Right forelimb (tissue), 1 donor: Measurements from ENCODE around the gene OCA2.

Source experiments
- DNase-seq: peaks from one replicate; pipeline ENCODE4 v3.0.0-alpha.2; 2018

OCA2 gene

GRCh38 chr15:28118531-28118930 is 19.4 kb upstream of the OCA2 start:
- no peak for DNase-seq

- DNase-seq: no peak
Measured at GRCh38 chr15:28118083-28118482, 19.0 kb upstream of the OCA2 start.

GRCh38 chr15:28117432-28117990 is 18.4 kb upstream of the OCA2 start:
- DNase-seq: no peak

- DNase-seq: no peak
Measured at GRCh38 chr15:28116521-28117431, 17.7 kb upstream of the OCA2 start.

GRCh38 chr15:28115871-28116270 is 16.8 kb upstream of the OCA2 start:
- DNase-seq: no peak

- DNase-seq: no peak
Measured at GRCh38 chr15:28114721-28115622, 15.9 kb upstream of the OCA2 start.

- no peak for DNase-seq
Measured at GRCh38 chr15:28114114-28114455, 15.0 kb upstream of the OCA2 start.

- no peak for DNase-seq
Measured at GRCh38 chr15:28113394-28114113, 14.4 kb upstream of the OCA2 start.

- no peak for DNase-seq
Measured at GRCh38 chr15:28112962-28113361, 13.8 kb upstream of the OCA2 start.

GRCh38 chr15:28112101-28112760 is 13.1 kb upstream of the OCA2 start:
- DNase-seq: no peak

GRCh38 chr15:28111543-28111942 is 12.4 kb upstream of the OCA2 start:
- no peak for DNase-seq

GRCh38 chr15:28110481-28110881 is 11.4 kb upstream of the OCA2 start:
- DNase-seq: no peak

- DNase-seq: no peak
Measured at GRCh38 chr15:28109626-28110455, 10.7 kb upstream of the OCA2 start.

- no peak for DNase-seq
Measured at GRCh38 chr15:28107904-28108275, 8.8 kb upstream of the OCA2 start.

GRCh38 chr15:28107111-28107903 is 8.2 kb upstream of the OCA2 start:
- DNase-seq: peak; percentile 65

- DNase-seq: peak; percentile 52
Measured at GRCh38 chr15:28106294-28107110, 7.4 kb upstream of the OCA2 start.

GRCh38 chr15:28105793-28106192 is 6.7 kb upstream of the OCA2 start:
- DNase-seq: no peak

- DNase-seq: peak; percentile 26
Measured at GRCh38 chr15:28105224-28105791, 6.2 kb upstream of the OCA2 start.

- peak; percentile 39 for DNase-seq
Measured at GRCh38 chr15:28104326-28104725, 5.2 kb upstream of the OCA2 start.
